HG02973 (cell line): ENCODE results near the gene CD302.
"Not testable (repeated sequence)": the region's sequence is repeated elsewhere in the genome, so short reads cannot be mapped to it uniquely, and the experiment has no call there.

Experiments used
- ATAC-seq: cut with Tn5 transposase; IDR thresholded peaks from one replicate; pipeline ENCODE4 v1.9.1; 2021; ENCODE audit warnings: moderate library complexity; ENCODE audit not compliant: unreplicated experiment

Gene CD302

GRCh38 chr2:159797543-159798375 lies at the start of gene CD302:
Gene CD302 (minus strand): TSS chr2:159798208. CDS start chr2:159798198, 10 bp downstream.
- ATAC-seq, result peak; percentile 61

- ATAC-seq, result no peak
These were observed 48.6 kb upstream of the CD302 start for GRCh38 chr2:159846564-159846963.

- no peak for ATAC-seq
These were observed 42.6 kb upstream of the CD302 start for GRCh38 chr2:159840616-159841015.

GRCh38 chr2:159832858-159833257 lies 34.9 kb upstream of the CD302 start:
- no peak for ATAC-seq

- ATAC-seq, result no peak
These were observed 34.0 kb upstream of the CD302 start for GRCh38 chr2:159832026-159832425.

GRCh38 chr2:159829376-159829775 lies 31.4 kb upstream of the CD302 start:
- ATAC-seq, result no peak

GRCh38 chr2:159828738-159829137 lies 30.7 kb upstream of the CD302 start:
- no peak for ATAC-seq

- not testable (repeated sequence) for ATAC-seq
These were observed 24.4 kb upstream of the CD302 start for GRCh38 chr2:159822478-159822833.

- ATAC-seq, result not testable (repeated sequence)
These were observed 23.9 kb upstream of the CD302 start for GRCh38 chr2:159821775-159822477.

- no peak for ATAC-seq
These were observed 20.9 kb upstream of the CD302 start for GRCh38 chr2:159818940-159819339.

- no peak for ATAC-seq
These were observed 19.3 kb upstream of the CD302 start for GRCh38 chr2:159817283-159817682.

- ATAC-seq, result no peak
These were observed 13.2 kb upstream of the CD302 start for GRCh38 chr2:159811232-159811631.

GRCh38 chr2:159808032-159808425 lies 10.0 kb upstream of the CD302 start:
- no peak for ATAC-seq

GRCh38 chr2:159807183-159808031 lies 9.4 kb upstream of the CD302 start:
- ATAC-seq, result no peak

GRCh38 chr2:159804941-159805340 lies 6.9 kb upstream of the CD302 start:
- no peak for ATAC-seq

GRCh38 chr2:159803235-159803962 lies 5.4 kb upstream of the CD302 start:
- ATAC-seq, result no peak

GRCh38 chr2:159802673-159803072 lies 4.7 kb upstream of the CD302 start:
- ATAC-seq, result no peak

- ATAC-seq, result no peak
These were observed 1.8 kb upstream of the CD302 start for GRCh38 chr2:159799833-159800232.

- ATAC-seq, result no peak
These were observed 343 bp upstream of the CD302 start for GRCh38 chr2:159798376-159798725.

GRCh38 chr2:159797225-159797542 lies 824 bp downstream of the CD302 start:
- ATAC-seq, result no peak
